G401.6 (cell line): ENCODE measurements around the gene TFDP2.

Experiments
- FAIRE-seq: peaks from 2 replicates; lab custom pipeline; 2012; peaks lifted over from hg19 to GRCh38; lab: Jason Lieb, UNC

TFDP2 gene

DNA sequence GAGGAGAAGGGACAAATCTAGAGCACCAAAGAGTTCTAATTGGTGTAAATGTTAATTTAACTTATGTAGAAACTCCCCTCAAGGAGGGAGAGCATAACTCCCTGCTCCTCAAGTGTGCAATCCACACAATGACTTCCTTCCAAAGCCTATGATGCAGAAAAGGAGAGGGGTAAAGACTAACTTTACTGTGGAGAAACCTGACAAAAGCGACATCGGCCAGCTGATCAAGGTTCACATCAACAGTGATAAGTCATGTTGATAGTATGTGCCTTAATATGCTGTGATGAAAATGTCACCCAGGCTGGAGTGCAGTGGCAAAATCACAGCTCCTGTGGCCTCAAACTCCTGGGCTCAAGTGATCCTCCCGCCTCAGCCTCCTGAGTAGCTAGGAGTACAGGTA, 76.5 kb downstream of the TFDP2 start:
- no peak for FAIRE-seq

DNA sequence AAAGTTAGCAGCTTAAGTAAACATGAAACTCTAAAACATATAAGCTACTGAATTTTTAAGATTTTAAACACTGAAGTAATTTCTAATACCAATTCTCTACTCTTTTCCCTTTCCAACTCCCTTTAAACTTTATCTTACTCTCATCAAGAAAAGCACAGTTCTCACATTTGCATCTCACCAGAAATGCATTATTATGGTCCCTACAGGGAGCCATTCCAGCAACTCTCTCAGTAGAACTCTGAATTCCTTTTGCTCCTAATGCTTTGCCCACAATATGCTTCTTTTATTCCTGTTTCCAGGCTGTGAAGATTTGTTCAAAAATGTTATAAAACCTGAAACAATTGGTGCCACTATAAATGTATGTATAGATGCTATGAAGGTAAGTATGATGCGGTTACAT, 83.4 kb downstream of the TFDP2 start:
- FAIRE-seq, result no peak

DNA sequence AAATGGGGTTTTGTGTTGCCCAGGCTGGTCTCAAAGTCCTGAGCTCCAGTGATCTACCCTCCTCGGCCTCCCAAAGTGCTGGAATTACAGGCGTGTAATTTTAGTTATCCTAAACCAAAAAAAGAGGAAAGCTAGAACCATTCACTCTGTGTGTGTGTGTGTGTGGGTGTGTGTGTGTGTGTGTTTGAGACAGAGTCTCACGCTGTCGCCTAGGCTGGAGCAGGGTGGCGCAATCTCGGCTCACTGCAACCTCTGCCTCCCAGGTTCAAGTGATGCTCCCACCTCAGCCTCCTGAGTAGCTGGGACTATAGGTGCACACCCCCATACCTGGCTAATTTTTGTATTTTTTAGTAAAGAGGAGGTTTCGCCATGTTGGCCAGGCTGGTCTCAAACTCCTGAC, 84.0 kb downstream of the TFDP2 start:
- FAIRE-seq, result no peak

DNA sequence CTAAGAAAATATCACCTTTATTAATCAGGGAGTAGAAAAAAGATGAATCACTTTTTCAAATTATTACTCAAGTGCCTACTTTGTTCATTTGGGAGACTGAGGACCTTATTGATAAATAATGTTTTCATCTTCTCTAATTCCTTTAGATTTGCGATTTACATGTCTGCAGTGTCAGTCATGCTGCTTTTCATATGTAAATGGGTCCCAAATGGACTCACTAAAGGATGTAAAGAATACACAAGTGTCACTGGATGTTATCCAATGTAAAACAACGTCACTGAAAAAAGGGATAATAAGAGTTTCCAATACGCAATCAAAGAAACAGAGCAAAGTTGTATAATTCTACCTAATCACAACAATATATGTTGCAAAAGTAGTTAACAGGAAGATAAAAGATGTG, 84.9 kb downstream of the TFDP2 start:
- no peak for FAIRE-seq

DNA sequence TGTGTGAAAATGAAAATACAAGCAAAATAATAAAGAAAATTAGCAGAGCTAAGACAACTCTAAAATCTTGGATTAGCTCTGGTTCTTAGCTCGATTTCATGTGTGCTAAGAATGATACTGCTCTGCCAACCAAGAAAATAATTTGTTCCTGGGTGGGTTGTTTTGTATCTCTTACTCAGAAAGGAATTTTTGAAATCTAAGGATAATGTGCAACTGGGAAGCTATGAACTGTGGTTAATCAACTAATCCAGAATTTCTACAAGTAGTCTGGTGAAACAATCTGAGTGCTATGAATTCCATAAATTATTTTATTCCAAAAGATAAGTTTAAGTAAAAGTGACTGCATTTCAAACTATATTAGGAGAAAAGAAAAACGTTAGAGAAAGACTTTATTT, 92.0 kb downstream of the TFDP2 start:
- no peak for FAIRE-seq

DNA sequence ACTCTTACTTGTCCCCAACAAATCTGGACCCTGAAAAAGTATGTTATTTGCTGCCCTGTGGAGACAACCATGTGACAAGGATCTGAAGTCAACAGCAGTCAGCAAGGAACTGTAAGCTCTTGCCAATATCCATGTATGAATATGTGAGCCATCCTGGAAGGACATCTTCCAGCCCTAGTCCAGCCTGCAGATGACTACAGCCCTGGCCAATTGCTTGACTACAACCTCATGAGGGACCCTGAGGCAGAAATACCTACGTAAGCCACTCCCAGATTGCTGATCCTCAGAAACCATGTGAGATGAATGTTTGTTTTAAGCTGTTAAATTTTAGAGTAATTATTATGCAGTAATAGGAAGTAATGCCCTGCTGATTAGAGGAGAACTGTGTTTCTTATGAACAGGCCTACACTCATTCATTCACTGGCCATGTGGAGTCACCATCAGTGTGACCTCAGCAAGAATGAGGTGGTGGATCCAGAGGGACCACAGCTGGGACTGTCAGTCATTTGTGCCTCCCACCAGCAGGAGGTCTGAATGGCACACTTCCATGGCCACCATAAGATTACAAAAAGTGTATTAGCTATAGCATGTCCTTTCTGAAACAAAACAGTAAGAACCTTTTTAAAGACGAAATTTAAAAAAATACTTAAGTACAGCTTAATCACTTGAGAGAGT, 92.6 kb downstream of the TFDP2 start:
- no peak for FAIRE-seq

GRCh38 chr3:142053835-142054234, 95.5 kb downstream of the TFDP2 start:
- no peak for FAIRE-seq

GRCh38 chr3:142053244-142053643, 96.1 kb downstream of the TFDP2 start:
- no peak for FAIRE-seq

- no peak for FAIRE-seq
Measured at GRCh38 chr3:142051351-142051750, 98.0 kb downstream of the TFDP2 start.

DNA sequence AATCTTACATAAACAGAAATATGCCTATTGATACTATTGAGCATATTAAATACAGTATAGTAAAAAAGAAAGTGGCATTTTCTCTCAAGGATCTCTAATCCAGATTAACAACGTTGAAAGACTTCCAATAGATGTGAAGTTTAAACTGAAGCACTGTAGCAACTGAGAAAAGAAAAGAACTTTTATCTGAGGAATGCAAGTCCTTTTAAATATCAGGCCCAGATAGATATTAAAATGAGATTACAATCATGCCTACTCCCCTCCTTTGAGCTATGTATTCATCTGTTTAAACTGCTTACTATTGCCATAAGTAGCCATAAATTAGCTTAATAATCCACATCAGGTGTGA, 102.3 kb downstream of the TFDP2 start:
- FAIRE-seq, result no peak

GRCh38 chr3:142046320-142047020, 102.9 kb downstream of the TFDP2 start:
- FAIRE-seq, result no peak

DNA sequence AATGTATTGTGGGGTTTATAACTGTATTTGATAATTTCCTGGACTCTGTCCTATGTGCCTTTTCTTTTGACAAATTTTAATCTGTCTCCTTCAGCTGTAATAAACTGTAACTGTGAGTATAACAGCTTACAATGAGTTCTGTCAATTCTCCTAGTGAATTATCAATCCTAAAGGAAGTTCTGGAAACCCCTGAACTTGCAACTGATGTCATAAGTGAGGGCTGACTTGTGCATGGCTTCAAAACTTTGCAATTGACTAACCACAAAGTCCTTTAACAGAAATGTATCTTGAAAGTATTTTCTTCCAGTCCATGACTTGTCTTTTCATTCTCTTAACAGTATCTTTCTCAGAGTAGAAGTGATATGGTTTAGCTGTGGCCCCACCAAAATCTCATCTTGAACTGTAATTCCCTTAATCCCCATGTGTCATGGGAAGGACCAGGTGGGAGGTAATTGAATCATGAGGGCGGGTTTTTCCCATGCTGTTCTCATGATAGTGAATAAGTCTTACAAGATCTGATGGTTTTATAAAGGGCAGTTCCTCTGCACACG, 108.3 kb downstream of the TFDP2 start:
- no peak for FAIRE-seq

- no peak for FAIRE-seq
Measured at GRCh38 chr3:142035308-142035922, 113.9 kb downstream of the TFDP2 start.

GRCh38 chr3:142033292-142033691, 116.1 kb downstream of the TFDP2 start:
- no peak for FAIRE-seq

- FAIRE-seq, result no peak
Measured at GRCh38 chr3:142031575-142031974, 117.8 kb downstream of the TFDP2 start.

GRCh38 chr3:142029791-142030190, 119.6 kb downstream of the TFDP2 start:
- no peak for FAIRE-seq

GRCh38 chr3:142029052-142029642, 120.2 kb downstream of the TFDP2 start:
- FAIRE-seq, result no peak

DNA sequence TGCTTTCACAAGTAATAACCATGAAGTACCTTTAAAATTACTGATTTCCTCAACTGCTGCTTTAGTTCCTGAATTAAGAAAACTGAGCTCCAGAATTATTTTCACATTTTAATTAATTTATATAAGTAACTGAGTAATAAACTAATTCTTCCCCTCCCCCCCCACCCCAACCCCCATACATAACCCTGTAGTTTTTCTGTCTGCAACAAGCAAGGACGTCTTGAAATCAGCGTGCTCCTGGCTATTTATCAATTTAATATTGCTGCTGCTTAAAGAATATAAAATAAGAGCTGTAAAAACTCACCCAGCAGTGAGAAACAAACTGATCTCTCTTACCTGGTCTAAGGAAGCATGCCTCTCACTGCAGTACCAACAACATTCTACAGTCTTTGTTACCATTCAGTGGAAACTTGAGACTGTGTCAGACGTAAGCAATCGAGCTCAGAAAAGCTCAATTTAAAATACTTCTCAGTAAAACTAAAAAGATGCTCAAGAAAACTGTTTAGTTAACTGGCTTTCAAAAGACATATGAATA, 121.0 kb downstream of the TFDP2 start:
- peak; percentile 92 for FAIRE-seq

- no peak for FAIRE-seq
Measured at GRCh38 chr3:142027735-142028134, 121.6 kb downstream of the TFDP2 start.

DNA sequence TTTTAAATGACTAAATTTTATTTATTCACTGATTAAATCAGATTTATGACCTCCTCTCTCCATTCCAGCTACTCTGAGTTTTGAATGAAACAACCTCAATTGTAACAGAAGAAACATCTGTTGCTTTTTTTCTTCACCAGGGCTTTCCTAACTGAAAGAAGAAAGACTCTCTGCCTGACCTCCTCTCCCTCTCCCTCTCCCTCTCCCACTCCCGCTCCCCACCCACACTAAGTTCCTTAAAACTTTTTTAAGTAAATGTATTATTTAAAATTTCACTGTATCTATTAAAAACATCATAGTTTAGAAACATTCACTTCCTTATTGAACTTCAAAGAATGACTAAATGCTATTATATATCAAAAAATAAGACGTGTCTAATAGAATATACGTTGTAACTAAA, 122.0 kb downstream of the TFDP2 start:
- peak; percentile 40 for FAIRE-seq

GRCh38 chr3:142026333-142026732, 123.0 kb downstream of the TFDP2 start:
- no peak for FAIRE-seq

GRCh38 chr3:142022381-142022780, 127.0 kb downstream of the TFDP2 start:
- no peak for FAIRE-seq

DNA sequence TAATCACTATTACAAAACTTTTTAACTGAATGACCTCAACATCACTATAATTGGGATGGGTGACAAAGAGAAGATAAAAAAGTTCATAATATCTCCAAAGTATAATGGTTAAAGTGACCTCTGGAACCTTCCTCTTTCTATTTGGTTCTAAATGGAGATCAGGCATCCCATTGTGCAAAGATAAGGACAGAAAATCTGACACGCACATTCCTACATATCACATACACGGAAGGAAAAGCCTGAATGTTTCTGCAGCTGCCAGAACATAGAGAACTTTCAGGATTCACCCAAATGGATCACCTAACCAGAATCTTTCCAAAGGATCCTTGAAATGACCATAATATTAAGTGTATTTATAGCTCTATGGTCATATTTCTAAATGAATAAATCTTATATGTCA, 128.2 kb downstream of the TFDP2 start:
- no peak for FAIRE-seq
